Tibial artery (tissue), 4 donors: ENCODE measurements around the gene TEX264.

Experiments
- DNase-seq, 2 donors: peaks; one replicate each; pipeline ENCODE4 v3.0.0-alpha.2; 2019
- H3K27ac ChIP-seq, 2 donors: fragments of 200-600 bp; sonication (generic) in 1 of 2; 1 replicate in 1 of 2; 2 replicates in 1 of 2; pipeline ENCODE4 v1.5.1; 2018 to 2019; ENCODE audit warnings: mild to moderate bottlenecking in 1 of 2
- H3K27me3 ChIP-seq, 2 donors: fragments of 200-600 bp; sonication (generic) in 1 of 2; one replicate each; pipeline versions ENCODE4 v1.5.1 to v1.6.0; 2016 to 2019
- H3K36me3 ChIP-seq, 3 donors: fragments of 200-600 bp; sonication (generic) in 2 of 3; one replicate each; pipeline ENCODE4 v1.5.1; 2016 to 2019; ENCODE audit warnings: mild to moderate bottlenecking in 2 of 3
- H3K4me1 ChIP-seq, 4 donors: fragments of 200-600 bp; sonication (generic) in 2 of 4; 1 replicate in 3 of 4; 2 replicates in 1 of 4; pipeline ENCODE4 v1.5.1; 2016 to 2019
- H3K4me3 ChIP-seq, 2 donors: fragments of 200-600 bp; sonication (generic) in 1 of 2; 1 replicate in 1 of 2; 2 replicates in 1 of 2; pipeline ENCODE4 v1.5.1; 2018 to 2019; ENCODE audit warnings: mild to moderate bottlenecking in 2 of 2
- H3K9me3 ChIP-seq, 3 donors: fragments of 200-600 bp; sonication (generic) in 1 of 3; one replicate each; pipeline ENCODE4 v1.5.1; 2016 to 2019
- intact Hi-C: fragments of 100-400 bp; cut with DNase I; formaldehyde crosslinking; loops from one replicate; pipeline ENCODE4 v1.15.0; 2023; ENCODE audit warnings: low total_unique reads
- TF ChIP-seq, protein P1 (sequence below), 2 experiments: fragments of 200-600 bp in 1 of 2; fragments of 450-650 bp in 1 of 2; IDR thresholded peaks; one replicate each; pipeline ENCODE4 v1.5.1; 2017 to 2019; ENCODE audit warnings: antibody characterized with exemption in 2 of 2, mild to moderate bottlenecking in 1 of 2, moderate library complexity in 1 of 2

Gene TEX264

DNA sequence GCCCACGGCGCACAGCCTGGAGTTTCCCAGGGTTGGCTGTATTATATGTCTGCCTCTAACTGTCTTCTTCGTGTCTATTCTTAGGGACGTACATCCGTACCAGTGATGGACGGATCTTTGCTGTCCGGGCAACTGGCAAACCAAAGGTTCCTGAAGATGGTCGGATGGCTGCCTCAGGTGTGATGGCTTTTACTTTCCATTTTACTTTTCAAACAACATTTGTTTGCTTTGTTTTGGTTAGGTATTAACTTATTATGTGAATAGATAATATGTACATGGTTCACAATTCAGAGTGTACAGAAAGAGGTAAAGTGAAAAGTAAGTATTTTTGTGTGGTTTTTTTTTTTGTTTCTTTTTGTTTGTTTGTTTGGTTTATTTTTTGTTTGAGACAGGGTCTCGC, 11.1 kb upstream of the TEX264 start:
- Histone ChIP-seq H3K4me1 (no peaks in the 10 kb centered on the region), H3K9me3 (no peaks in the 10 kb centered on the region), H3K36me3 (peaks cover 62 to 97% (median 73%) of the 10 kb centered on the region in 3 donors), H3K27ac (no peak overlapping the region), H3K27me3 (no peaks in the 10 kb centered on the region), H3K4me3 (no peak overlapping the region)
- TF ChIP-seq, protein P1, sequence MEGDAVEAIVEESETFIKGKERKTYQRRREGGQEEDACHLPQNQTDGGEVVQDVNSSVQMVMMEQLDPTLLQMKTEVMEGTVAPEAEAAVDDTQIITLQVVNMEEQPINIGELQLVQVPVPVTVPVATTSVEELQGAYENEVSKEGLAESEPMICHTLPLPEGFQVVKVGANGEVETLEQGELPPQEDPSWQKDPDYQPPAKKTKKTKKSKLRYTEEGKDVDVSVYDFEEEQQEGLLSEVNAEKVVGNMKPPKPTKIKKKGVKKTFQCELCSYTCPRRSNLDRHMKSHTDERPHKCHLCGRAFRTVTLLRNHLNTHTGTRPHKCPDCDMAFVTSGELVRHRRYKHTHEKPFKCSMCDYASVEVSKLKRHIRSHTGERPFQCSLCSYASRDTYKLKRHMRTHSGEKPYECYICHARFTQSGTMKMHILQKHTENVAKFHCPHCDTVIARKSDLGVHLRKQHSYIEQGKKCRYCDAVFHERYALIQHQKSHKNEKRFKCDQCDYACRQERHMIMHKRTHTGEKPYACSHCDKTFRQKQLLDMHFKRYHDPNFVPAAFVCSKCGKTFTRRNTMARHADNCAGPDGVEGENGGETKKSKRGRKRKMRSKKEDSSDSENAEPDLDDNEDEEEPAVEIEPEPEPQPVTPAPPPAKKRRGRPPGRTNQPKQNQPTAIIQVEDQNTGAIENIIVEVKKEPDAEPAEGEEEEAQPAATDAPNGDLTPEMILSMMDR (IDR thresholded peaks at IDR 0.05) = no peak
- DNase-seq = no peak
- intact Hi-C loops = loop anchor here (10.0 kb wide), 1 partner anchor 115 kb away; no protein-coding TSS in a partner anchor

GRCh38 chr3:51662456-51662855, 8.6 kb upstream of the TEX264 start:
- DNase-seq = no peak
- H3K27me3 ChIP-seq = no peaks in the 10 kb centered on the region
- H3K36me3 ChIP-seq = peaks cover 50 to 75% (median 51%) of the 10 kb centered on the region in 3 donors
- TF ChIP-seq, protein P1 (IDR thresholded peaks at IDR 0.05) = no peak
- no peaks in the 10 kb centered on the region for H3K9me3 ChIP-seq
- H3K27ac ChIP-seq = no peak overlapping the region
- H3K4me3 ChIP-seq = no peak overlapping the region
- no peaks in the 10 kb centered on the region for H3K4me1 ChIP-seq
- intact Hi-C loops = loop anchor here (10.0 kb wide), 1 partner anchor 118 kb away; no protein-coding TSS in a partner anchor

DNA sequence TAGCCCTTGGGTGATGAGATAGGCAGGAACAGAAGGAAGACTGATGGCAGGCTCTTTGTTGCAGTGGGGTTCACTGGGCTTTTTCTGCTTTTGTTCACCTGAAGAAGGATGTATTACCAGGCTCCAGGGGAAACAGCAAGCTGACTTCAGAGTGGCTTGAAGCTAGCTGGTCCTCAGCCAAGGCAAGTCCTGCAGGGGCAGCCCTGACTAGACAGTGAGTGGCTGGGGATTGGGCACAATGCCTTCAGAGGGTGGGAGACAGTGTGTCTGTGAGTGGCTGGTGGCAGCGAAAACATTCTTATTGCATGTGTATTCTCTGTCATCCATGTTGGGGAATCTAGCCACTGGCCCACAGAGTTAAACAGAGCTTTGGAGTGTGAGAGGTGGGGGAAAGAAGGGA, 2.3 kb upstream of the TEX264 start:
- H3K27ac ChIP-seq = no peak overlapping the region
- peaks cover 0 to 12% (median 4%) of the 10 kb centered on the region in 3 donors for H3K36me3 ChIP-seq
- no peak overlapping the region for H3K4me3 ChIP-seq
- no peaks in the 10 kb centered on the region for H3K9me3 ChIP-seq
- TF ChIP-seq, protein P1 (IDR thresholded peaks at IDR 0.05) = no peak
- H3K27me3 ChIP-seq = no peaks in the 10 kb centered on the region
- intact Hi-C loops = loop anchor here (10.0 kb wide), 1 partner anchor 124 kb away; no protein-coding TSS in a partner anchor
- peaks cover 0 to 40% (median 21%) of the 10 kb centered on the region in 4 donors for H3K4me1 ChIP-seq
- DNase-seq = no peak

GRCh38 chr3:51669241-51670052, 1.6 kb upstream of the TEX264 start:
- Histone ChIP-seq H3K4me3 (no peak overlapping the region), H3K4me1 (peaks cover 0 to 47% (median 21%) of the 10 kb centered on the region in 4 donors), H3K36me3 (peaks cover 0 to 11% (median 0%) of the 10 kb centered on the region in 3 donors), H3K9me3 (no peaks in the 10 kb centered on the region), H3K27ac (no peak overlapping the region), H3K27me3 (no peaks in the 10 kb centered on the region)
- TF ChIP-seq, protein P1 (IDR thresholded peaks at IDR 0.05) = peak; percentile 87 to 96
- DNase-seq = peak; percentile 86 to 90
- intact Hi-C loops = loop anchor here (10.0 kb wide), 2 partner anchors 125 to 275 kb away; partner anchors contain the start of gene RBM15B

DNA sequence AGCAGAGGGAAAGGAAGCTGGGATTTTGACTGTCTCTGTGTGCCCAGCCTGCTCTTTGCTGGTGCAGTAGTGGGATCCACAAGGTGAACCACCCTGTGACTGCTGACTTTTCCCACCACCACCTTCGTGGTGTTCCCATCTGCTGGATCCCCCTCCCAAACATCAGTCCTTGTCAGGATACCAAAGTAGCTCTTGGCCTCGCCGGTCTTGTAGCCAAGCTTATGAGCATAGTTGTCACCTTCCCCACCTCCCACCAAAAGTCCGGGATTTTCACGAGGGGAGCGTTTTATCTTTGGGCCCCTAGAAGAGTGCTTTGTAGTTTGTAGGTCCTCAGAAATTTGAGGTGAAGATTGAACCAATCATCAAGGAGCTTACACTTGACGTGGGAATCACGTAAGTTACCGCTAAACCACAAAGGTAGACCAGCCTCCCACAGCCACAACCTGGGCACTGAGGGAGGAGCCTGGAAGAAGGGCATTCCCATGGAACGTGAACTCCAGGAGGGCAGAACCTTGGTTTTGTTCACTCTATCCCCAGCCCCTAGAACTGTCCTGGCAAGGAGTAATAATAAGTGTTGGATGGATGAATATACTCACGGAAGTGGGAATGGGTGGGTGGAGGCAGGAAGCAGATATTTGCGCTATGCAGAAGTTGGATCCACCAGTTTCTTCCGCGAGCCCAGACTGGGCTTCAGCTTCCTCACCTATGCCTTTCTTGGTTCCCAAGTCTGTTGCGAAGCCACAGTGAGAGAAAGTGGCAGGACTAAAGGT, 814 bp upstream of the TEX264 start:
- no peaks in the 10 kb centered on the region for H3K9me3 ChIP-seq
- H3K27me3 ChIP-seq = no peaks in the 10 kb centered on the region
- H3K36me3 ChIP-seq = peaks cover 0 to 12% (median 0%) of the 10 kb centered on the region in 3 donors
- intact Hi-C loops = loop anchor here (10.0 kb wide), 1 partner anchor 275 kb away; the partner anchor contains the start of gene RBM15B
- peaks cover 0 to 53% (median 21%) of the 10 kb centered on the region in 4 donors for H3K4me1 ChIP-seq
- H3K27ac ChIP-seq = peak overlapping the region; percentile 88 to 96
- TF ChIP-seq, protein P1 (IDR thresholded peaks at IDR 0.05) = no peak
- H3K4me3 ChIP-seq = peak overlapping the region; percentile 89 to 98
- DNase-seq = peak in 1 of 2 donors; percentile 60
